ENCODE measurements around the gene SLC16A3. TPM values are rescaled to one million over a fixed set of nuclear protein-coding genes. Genes with fewer than 3 reads are reported as not detected.
A peak's percentile ranks its signal among the peaks of the same experiment; 100 is the strongest.

SLC16A3 gene
- total and polyA plus RNA-seq, 10 of the 15 experiments (the other 5 are each of a cell fraction or from before 2014, with no cell fraction given): 0.10 to 46.5 (median 8.0) TPM

GRCh38 chr17:82273327-82274133, 44.7 kb downstream of the SLC16A3 start, which contains the start of gene CSNK1D (continued):
- TF ChIP-seq PRDM15 (CRISPR knock-in tag; IDR thresholded peaks at IDR 0.05): no peak
- TF ChIP-seq RB1 (IDR thresholded peaks at IDR 0.05; ENCODE audit: borderline replicate concordance): peak; percentile 80; the same call in 1 of the 2 replicates
- no peak for TF ChIP-seq MTA2 (IDR thresholded peaks at IDR 0.05; ENCODE audit: low read depth)
- no peak for TF ChIP-seq SMC3 (IDR thresholded peaks at IDR 0.05; ENCODE audit: borderline replicate concordance, low read length)
- TF ChIP-seq REST (IDR thresholded peaks at IDR 0.05; ENCODE audit: low read depth, low read length): no peak
- peak; percentile 37; the same call in 1 of the 2 replicates for TF ChIP-seq PKNOX1 (IDR thresholded peaks at IDR 0.05)
- no peak for TF ChIP-seq IRF5 (IDR thresholded peaks at IDR 0.05; ENCODE audit: borderline replicate concordance)
- TF ChIP-seq YY1 (IDR thresholded peaks at IDR 0.05; ENCODE audit: low read depth, low read length): peak; percentile 95
- TF ChIP-seq YBX1 (IDR thresholded peaks at IDR 0.05): no peak
- peak; percentile 69 for TF ChIP-seq ZZZ3 (IDR thresholded peaks at IDR 0.05; ENCODE audit: control insufficient read depth, insufficient read length, low read depth)
- no peak for TF ChIP-seq CEBPB (IDR thresholded peaks at IDR 0.05; ENCODE audit: borderline replicate concordance in 1 of 2, low read depth in 2 of 2, low read length in 2 of 2)
- TF ChIP-seq ZBTB33 (IDR thresholded peaks at IDR 0.05): no peak
- TF ChIP-seq, protein P1, sequence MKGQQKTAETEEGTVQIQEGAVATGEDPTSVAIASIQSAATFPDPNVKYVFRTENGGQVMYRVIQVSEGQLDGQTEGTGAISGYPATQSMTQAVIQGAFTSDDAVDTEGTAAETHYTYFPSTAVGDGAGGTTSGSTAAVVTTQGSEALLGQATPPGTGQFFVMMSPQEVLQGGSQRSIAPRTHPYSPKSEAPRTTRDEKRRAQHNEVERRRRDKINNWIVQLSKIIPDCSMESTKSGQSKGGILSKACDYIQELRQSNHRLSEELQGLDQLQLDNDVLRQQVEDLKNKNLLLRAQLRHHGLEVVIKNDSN (IDR thresholded peaks at IDR 0.05; ENCODE audit: borderline replicate concordance, extremely low read length, insufficient read depth, low read depth, low read length): no peak
- no peak for TF ChIP-seq SREBF1 (IDR thresholded peaks at IDR 0.05; ENCODE audit: low read length)
- TF ChIP-seq IKZF1 (conservative IDR thresholded peaks at IDR 0.05): peak; percentile 84
- no peak for TF ChIP-seq HDGF (IDR thresholded peaks at IDR 0.05)
